Stimulated activated CD8-positive, alpha-beta memory T cell treated with anti-CD3 and anti-CD28 coated beads, Interleukin-15, amount 100 ng/mL, for 1 hour (primary cell): ENCODE measurements around the gene DDIAS.
"Not testable (repeated sequence)": the region's sequence is repeated elsewhere in the genome, so short reads cannot be mapped to it uniquely, and the experiment has no call there.

Source experiments
- DNase-seq: peaks from one replicate; pipeline ENCODE4 v3.0.0-alpha.2; 2020; ENCODE audit warnings: low read depth

Gene DDIAS

GRCh38 chr11:82922396-82923173, 21.0 kb downstream of the DDIAS start:
- not testable (repeated sequence) for DNase-seq

DNA sequence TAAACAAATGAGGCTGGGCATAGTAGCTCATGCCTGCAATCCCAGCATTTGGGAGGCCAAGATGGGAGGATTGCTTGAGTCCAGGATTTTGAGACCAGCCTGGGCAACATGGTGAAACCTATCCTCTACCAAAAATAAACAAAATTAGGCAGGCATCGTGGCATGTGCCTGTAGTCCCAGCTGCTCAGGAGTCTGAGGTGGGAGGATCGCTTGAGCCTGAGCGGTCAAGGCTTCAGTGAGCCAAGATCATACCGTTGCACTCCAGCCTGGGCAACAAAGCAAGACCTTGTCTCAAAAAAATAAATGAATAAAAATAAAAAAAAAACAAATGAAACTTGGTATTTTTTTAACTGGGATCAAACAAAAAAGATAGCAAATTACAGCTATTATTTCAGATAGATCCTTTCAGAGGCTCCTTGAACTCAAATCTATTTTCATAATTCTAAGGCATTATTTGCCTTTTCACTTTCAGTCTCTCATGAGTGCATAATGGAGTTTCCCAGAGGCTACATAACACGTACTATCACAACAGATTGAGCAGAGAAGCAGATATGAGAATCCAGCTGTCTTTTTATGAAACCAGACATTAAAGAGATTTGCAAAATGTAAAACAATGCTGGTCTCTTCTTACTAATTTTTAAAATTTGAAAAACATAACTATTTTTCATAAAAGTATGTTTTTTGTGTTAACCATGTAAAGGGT, 23.1 kb downstream of the DDIAS start:
- no peak for DNase-seq

- no peak for DNase-seq
Observed at GRCh38 chr11:82927264-82927880, 25.8 kb downstream of the DDIAS start.

GRCh38 chr11:82929121-82929520, 27.6 kb downstream of the DDIAS start:
- no peak for DNase-seq

- DNase-seq: no peak
Observed at GRCh38 chr11:82930229-82930628, 28.7 kb downstream of the DDIAS start.

DNA sequence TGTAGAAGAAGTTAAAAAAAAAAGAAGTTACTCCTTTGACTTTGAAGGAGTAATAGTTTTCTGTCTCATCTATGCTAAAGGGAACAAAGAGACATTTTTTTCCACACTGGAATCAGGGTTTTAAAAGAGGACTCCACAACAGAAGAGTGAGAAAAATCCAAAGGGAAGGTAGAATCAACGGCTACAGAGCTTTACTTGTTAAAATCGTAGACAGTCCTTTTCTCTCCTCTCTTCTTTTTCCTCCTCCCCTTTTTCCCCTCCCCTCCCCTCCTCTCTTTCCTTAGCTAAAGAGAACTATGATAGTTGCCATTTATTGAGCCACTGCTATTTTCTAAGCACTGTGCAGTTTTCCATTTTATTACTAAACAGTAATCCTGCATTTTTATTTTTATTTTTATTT, 29.2 kb downstream of the DDIAS start:
- no peak for DNase-seq

DNA sequence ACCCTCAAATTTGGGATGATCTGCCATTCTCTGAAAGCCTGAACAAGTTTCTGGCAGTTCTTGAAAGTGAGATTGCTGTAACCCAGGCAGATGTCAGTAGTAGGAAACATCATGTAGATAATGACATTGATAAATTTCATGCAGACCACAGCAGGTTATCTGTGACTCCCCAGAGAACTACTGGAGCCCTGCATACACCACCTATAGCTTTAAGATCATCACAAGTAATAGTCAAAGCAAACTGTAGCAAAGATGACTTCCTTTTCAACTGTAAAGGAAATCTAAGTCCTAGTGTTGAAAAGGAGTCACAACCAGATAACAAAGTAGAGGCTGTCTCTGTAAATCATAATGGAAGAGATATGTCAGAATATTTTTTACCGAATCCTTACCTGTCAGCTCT, 31.0 kb downstream of the DDIAS start:
- no peak for DNase-seq

- no peak for DNase-seq
Observed at GRCh38 chr11:82936261-82936660, 34.7 kb downstream of the DDIAS start.

- DNase-seq: no peak
Observed at GRCh38 chr11:82937554-82937953, 36.0 kb downstream of the DDIAS start.

- no peak for DNase-seq
Observed at GRCh38 chr11:82939456-82939855, 37.9 kb downstream of the DDIAS start.

DNA sequence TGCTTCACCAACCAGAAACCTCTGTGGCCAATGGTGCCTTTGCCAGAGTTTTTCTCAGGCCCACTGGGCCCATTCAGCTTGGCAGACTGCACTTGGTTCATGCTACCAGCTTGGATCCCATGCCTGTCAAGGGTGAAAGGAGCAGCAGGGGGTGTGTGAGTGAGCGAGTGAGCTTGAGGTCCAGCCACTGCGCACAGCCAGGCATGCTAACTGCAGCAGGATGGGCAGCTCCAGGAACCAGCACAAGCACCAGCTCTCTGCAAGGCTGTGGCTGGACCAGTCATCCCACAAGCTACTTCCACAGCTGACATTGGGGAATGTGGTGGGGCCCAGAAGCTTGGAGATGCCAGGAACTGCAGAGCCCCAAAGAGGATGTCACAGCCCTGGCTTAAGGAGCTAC, 40.8 kb downstream of the DDIAS start:
- no peak for DNase-seq

- DNase-seq: not testable (repeated sequence)
Observed at GRCh38 chr11:82943430-82943829, 41.9 kb downstream of the DDIAS start.

- DNase-seq: no peak
Observed at GRCh38 chr11:82944198-82944597, 42.7 kb downstream of the DDIAS start.

- DNase-seq: not testable (repeated sequence)
Observed at GRCh38 chr11:82945041-82945440, 43.5 kb downstream of the DDIAS start.

GRCh38 chr11:82945682-82946081, 44.1 kb downstream of the DDIAS start:
- DNase-seq: no peak

DNA sequence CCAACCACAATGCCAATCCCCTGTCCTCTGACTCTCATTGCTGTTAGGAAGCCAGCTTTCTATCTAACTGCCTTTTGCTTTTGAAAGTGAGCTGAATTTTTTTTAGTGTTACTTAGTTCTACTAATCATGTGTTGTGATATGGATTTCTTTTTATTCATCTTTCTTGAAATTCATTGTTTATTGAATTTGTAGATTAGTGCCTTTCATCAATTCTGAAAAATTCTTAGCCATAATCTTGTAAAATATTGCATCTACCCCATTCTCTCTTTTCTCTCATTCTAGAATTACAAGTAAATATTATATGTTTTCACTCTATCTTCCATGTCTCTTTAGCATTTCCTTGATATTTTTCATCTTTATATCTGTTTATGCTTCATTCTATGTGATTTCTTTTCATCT, 47.8 kb downstream of the DDIAS start:
- DNase-seq: no peak

GRCh38 chr11:82950502-82950901, 49.0 kb downstream of the DDIAS start:
- not testable (repeated sequence) for DNase-seq

DNA sequence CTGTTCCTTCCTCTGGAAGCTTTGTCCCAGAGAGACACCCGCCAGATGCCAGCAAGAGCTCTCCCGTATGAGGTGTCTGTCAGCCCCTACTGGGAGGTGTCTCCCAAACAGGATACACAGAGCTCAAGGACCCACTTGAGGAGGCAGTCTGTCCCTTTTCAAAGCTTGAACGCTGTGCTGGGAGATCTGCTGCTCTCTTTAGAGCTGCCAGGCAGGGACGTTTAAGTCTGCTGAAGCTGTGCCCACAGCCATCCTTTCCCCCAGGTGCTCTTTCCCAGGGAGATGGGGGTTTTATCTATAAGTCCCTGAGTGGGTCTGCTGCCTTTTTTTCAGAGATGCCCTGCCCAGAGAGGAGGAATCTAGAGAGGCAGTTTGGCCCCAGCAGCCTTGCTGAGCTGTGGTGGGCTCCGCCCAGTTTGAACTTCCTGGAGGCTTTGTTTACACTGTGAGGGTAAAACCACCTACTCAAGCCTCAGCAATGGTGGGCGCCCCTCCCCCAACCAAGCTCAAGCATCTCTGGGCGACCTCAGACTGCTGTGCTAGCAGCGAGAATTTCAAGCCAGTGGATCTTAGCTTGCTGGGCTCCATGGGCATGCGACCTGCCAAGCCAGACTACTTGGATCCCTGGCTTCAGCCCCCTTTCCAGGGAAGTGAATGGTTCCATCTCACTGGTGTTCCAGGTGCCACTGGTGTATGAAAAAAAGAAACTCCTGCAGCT, 54.4 kb downstream of the DDIAS start:
- peak; percentile 32 for DNase-seq

- no peak for DNase-seq
Observed at GRCh38 chr11:82959987-82960778, 58.6 kb downstream of the DDIAS start.

GRCh38 chr11:82960779-82961143, 59.2 kb downstream of the DDIAS start:
- no peak for DNase-seq

GRCh38 chr11:82962021-82962420, 60.5 kb downstream of the DDIAS start:
- not testable (repeated sequence) for DNase-seq

- DNase-seq: no peak
Observed at GRCh38 chr11:82967381-82967780, 65.8 kb downstream of the DDIAS start.
